Stimulated activated CD8-positive, alpha-beta memory T cell treated with anti-CD3 and anti-CD28 coated beads, Interleukin-4, amount 100 ng/mL, for 4 hours (primary cell): ENCODE data around the gene ECHS1.
"Not testable (repeated sequence)": the region's sequence is repeated elsewhere in the genome, so short reads cannot be mapped to it uniquely, and the experiment has no call there.

Experiments
- DNase-seq, 2 donors: peaks; one replicate each; pipeline ENCODE4 v3.0.0-alpha.2; 2020; ENCODE audit warnings: low read depth in 2 of 2, low spot score in 1 of 2

ECHS1 gene

DNA sequence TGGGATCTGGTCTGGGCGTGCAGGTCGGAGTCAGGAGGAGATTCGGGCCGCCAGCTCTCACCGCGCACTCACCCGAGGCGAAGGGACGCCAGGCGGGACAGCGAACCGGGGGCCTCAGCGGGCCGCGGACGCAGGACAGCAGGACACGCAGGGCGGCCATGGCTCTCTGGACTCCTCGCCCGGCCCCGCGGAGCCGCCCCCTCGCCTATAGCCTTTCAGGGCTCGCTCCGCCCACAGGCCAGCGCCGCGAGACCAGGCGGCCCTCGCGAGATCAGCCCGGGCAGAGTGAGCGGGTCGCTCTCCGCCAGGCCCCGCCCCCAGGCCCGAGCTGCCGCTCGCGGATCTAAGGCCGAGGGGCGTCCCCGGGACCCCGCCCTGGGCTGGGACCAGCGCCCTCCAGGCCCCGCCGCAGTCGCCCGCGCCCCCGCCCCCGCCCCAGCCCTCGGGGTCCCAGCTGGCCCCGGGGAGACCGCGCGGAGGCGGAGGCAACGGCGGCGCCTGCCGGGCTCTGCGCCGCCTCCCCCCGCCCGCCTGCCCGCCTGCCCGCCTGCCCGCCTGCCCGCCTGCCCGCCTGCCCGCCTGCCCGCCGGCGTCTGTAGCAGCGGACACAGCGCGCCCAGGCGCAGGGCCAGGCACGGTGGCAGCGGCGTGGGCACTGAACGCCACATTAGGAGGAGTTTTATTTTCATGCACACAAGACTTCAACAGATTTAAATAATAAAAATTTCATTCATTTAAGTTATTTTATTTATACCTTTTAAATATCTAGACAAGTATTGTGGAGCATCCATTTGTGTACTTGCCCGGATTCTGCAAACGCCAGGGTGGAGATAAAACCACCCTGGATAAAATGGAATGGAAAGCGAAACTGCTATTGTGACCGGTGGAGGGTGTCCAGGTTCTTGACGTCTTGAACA lies at the start of gene ECHS1:
ECHS1 (minus strand) TSS at position 181 of the 917 bp plus-strand sequence; CDS start at position 160, 21 bp downstream.
- DNase-seq = peak; percentile 78 to 86

DNA sequence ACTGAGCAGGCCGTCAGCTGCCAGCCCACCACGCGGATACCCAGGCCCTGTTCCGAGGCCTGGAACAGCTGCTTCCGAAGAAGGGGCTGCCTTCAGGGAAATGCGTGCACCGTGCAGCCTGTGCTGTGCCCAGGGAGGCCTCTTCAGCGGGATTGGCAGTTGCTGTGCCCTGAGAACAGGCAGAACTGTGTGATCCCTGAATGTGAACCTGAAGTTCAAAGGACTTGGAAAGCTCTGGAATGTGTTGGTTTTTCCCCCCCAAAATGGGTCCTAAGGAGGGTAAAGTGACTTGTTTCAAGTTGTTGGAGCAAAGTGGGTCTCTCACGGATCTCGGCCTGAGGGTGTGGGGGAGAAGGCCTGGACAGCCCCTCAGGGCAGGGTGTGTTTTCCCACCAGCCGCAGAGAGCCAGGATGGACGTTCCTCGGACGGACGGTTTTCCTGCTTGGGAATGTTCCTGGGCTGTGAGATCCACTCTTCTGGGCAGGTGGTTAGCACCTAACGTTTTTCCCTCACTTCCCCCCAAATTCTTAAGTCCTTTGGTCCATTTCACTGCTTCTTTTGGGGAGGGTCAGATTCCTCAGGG lies 49.2 kb upstream of the ECHS1 start:
- DNase-seq = no peak

DNA sequence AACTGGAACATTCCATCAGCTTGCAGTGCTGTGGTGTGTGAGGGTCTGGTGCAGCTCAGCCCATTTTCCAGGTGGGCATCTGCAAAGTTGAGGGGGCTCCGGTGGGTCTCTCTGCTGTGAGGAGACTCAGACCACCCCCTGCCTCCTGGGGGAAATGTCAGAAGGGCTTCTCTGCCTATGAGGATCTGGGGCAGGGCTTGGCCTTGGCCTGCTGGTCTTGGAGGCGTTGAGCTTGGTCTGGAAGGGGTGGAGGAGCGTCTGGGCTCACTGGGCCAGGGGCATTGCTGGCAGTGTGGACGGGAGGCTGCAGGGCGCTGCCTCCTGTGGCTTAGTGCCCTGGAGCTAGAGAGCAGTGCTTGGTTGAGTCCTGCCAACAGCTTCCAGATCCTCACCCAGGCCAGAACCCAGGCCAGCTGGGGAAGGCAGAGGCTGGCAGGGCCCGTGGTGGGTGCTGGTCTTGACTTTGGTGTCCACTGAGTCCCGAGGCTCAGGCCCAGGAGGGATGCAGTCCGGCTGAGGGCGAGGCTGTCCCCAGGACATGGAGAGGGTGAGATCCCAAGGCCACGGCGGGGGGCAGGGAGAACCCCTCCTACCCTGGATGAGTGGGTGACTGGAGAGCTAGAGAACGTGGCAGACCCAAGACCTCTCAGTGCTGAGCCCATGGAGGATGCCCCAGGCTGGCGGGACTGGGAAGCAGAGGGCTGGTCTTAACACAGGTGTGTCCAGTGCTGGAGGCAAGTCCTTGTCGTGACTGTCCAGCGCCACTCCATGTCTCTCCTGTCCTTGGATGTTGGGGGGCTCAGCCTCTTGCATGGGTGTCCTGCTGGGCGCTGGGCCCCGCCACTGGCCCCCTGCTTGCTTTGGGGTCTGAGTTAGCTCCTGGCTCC lies 48.4 kb upstream of the ECHS1 start:
- no peak for DNase-seq

DNA sequence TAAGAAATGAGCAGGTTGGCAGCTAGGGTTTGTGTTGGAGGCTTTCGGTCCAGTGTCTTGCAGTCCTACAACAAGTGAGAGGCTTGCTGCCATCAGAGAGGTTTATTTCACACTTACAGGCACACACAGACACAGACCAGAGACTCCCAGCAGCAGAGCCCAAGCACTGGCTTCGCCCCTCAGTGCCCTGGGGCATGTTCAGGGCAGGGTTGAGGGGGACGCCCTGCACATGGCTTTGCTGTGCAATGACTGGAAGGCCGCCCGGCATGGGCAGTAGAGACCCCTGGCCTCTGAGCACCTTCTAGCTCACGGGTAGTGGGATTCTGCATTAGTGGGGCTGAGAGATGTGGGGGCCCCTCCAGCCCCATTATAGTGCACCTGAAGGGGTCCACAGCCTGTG lies 47.4 kb upstream of the ECHS1 start:
- DNase-seq = no peak

DNA sequence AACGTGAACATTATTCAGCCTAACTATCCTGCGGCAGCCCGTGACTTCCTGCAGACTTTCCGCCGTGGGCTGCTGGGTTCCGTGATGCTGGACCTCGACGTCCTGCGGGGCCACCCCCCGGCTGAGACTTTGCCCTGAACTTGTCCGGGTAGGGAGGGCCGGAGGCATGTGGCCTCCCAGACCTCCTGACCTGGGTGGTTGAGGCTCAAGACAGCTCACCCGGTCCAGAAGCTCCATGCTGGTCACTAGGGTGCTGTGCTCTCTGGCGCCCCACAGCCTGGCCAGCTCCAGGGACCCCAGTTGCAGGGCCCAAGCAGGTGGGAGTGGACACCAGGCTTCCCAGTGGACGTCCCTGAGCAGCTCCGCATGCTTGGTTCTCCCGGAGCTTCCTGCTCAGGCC lies 46.9 kb upstream of the ECHS1 start:
- no peak for DNase-seq

DNA sequence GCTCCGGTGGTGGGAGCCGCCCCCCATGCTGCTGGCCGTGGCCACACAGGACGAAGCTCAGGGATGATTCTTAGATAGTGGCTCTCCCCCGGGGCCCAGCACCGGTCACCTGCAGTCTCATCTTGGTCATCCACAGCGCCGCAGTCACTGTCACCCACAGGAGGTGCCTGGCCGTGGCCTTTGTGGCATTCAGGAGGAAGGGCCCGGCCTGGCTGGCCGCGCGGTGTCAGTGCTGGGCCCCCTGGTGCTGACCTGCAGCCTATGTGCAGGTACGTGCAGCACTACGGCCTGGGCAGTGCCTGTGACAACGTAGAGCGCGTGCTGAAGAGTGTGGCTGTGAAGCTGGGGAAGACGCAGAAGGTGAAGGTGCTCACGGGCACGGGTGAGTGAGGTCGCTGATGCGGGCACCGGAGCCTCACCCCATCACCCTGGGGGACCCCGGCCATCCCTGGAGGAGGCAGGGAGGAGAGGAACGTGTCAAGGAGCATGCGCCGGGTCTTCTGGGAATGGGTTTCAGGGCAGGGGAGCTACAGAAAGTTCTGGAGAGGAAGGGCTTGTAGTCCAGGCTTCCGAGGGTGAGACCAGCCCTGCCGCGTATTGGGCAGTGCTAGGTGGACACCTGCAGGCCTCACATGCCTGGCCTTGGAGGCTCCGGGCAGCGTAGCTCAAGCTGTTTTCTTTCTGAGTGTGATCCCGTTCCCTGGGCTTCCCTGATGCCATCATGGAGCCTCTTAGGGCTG lies 46.2 kb upstream of the ECHS1 start:
- DNase-seq = no peak

DNA sequence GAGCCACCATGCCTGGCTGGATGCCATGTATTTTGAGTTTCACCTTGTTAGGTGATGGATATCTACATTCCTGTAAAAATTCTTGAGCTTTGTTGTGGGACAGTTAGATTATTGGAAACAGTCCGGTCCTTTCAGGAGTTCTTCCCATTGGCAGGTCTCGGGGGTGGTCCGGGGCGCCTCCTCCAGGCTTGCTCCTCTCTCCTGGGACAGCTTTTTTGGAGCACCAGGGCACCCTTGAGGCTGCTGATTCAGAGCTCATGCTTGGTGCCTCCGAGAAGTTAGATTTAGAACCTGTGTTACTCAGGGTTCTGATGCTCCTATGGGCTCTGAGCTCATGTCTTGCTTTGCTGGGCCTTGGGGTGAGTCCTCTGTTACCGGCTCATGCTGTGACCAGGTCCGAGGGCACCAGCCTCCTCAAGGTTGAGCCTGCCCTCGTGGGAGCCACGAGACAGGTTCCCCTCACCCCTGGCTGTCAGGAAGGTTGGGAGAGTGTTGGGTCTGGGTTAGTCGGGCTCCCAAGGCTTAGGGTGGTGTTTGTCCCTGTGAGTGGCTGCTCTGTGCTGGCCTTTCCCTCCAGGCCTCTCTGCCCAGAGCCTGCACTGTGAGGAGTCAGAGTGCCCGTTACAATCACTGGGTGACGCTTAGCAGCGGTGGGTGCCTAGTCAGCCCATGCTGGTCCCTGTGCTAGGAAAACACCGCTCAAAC lies 45.3 kb upstream of the ECHS1 start:
- no peak for DNase-seq

DNA sequence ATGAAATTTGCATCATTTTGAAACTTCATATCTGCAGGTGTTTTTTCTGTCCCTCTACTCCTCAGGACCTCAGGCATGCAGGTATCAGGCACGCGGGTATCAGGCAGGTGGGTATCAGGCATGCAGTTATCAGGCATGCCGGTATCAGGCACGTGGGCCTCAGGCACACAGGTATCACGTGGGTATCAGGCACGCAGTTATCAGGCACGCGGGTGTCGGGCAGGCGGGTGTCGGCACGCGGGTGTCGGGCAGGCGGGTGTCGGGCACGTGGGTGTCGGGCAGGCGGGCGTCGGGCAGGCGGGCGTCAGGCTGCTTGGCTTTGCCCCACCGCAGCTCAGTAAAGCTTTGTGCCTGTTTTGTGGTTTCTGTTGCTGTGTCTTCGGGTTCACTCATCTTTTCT lies 42.6 kb upstream of the ECHS1 start:
- no peak for DNase-seq

DNA sequence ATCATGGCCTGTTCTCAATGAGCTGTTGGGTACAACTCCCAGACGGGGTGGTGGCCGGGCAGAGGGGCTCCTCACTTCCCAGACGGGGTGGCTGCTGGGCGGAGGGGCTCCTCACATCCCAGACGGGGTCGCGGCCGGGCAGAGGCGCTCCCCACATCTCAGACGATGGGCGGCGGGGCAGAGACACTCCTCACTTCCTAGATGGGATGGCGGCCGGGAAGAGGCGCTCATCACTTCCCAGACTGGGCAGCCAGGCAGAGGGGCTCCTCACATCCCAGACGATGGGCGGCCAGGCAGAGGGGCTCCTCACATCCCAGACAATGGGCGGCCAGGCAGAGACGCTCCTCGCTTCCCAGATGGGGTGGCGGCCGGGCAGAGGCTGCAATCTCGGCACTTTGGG lies 41.2 kb upstream of the ECHS1 start:
- not testable (repeated sequence) for DNase-seq

- no peak for DNase-seq
Observed at GRCh38 chr10:133412381-133412711, 39.2 kb upstream of the ECHS1 start.

DNA sequence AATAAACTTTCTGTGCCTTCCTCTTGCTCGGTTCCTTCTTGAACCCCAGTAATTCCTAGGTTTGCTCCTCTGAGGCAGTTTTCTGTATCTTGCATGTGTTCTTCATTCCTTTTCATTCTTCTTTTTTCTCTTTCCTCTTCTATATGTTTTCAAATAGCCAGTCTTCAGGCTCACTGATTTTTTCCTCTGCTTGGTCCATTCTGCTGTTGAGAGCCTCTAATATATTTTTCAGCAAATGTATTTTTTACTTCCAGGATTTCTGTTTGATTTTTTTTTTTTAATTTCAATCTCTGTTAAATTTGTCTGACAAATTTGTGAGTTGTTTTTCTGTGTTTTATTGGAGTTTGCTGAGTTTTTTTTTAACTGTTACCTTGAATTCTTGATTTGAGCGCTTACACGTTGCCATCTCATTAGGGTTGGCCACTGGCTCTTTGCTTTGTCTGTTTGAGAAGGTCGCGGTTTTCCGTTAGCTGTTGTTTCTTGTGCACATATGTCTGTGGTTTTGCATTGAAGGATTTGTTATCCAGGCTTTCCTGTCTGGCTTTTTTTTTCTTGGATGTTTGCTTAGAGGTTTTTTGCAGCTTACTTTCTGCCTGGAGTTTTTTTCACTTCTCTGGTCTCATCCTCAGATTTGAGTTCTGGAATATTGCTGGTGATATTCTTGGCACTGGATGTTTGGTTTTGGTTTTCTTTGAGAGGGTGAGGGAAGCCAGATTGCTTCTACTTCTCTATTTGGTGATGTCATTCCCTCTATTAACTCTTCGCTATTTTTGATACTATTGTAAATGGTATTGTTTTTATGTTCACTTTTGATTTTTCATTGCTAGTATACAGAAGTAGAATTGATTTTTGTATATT lies 38.6 kb upstream of the ECHS1 start:
- DNase-seq = no peak

- no peak for DNase-seq
Observed at GRCh38 chr10:133405844-133406527, 32.8 kb upstream of the ECHS1 start.

DNA sequence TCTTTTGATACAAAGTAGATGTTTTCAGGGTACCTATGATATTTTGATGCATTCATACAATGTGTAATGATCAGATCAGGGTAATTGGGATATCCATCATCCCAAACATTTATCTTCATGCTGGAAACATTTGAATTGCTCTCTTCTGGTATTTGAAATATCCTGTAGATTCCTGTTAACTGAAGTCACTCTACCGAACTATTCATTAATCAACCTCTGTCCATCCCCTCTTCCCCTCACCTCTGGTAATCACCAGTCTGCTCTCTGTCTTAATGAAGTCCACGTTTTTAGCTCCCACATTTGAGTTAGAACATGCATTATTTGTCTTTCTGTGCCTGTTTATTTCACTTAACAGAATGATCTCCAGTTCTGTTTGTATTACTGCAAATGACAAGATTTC lies 32.1 kb upstream of the ECHS1 start:
- no peak for DNase-seq

- DNase-seq = no peak
Observed at GRCh38 chr10:133403784-133404183, 30.6 kb upstream of the ECHS1 start.

DNA sequence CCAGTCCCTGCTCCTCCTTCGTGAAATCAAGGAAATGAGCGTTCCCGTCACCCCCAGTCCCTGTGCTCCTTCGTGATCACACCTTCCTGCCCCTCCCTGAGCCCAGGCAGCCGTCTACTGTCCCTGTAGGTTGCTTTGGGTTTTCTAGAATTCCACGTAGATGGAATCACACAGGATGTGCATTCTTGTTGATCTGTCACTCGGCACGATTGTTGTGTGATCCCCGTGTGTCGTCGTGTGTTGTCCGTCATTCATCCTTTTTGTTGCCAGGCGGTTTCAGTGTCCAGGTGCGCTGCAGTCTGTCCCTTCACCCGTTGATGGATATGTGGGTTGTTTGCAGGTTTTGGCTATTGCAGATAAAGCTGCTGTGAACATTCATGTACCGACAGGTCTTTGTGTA lies 30.2 kb upstream of the ECHS1 start:
- DNase-seq = no peak

- DNase-seq = no peak
Observed at GRCh38 chr10:133401981-133402725, 29.0 kb upstream of the ECHS1 start.

DNA sequence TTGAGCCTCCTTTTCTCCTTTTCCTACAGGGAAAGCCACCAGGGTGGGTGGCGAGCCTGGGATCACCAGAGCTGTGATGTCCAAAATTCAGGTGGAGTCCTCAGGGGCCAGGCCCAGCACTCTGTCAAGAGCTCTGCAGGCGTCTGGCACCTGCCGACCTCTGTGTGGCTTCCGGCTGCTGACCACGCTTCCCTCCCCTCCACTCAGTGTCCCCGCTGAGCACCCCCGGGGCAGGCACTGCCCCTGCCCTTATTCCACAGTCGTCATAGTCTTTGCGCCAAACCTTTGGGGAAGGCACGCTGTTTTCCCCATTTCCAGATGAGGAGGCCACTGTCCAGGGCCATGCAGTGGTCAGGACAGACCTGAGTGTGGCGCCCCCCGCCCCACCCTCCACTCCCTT lies 28.3 kb upstream of the ECHS1 start:
- DNase-seq = no peak
